Left lung (tissue), 10 donors: Measurements from ENCODE around the gene PFN2. TPM values are rescaled to one million over a fixed set of nuclear protein-coding genes. Genes with fewer than 3 reads are reported as not detected.
"Not testable (repeated sequence)": the region's sequence is repeated elsewhere in the genome, so short reads cannot be mapped to it uniquely, and the experiment has no call there.

Experiments used
- ATAC-seq: fragments of 200-7000 bp; cut with Tn5 transposase; one replicate; pipeline ENCODE4 v1.9.1; 2020; ENCODE audit warnings: moderate library complexity
- DNase-seq, 4 donors: peaks; one replicate each; pipeline ENCODE4 v3.0.0-alpha.2; 2013 to 2020
- H3K27ac ChIP-seq, 2 donors: fragments of 200-600 bp; sonication (generic) in 1 of 2; one replicate each; pipeline versions ENCODE4 v1.5.0 to v1.8.0; 2020 to 2021
- H3K27me3 ChIP-seq, 2 donors: fragments of 200-600 bp; sonication (generic) in 1 of 2; one replicate each; pipeline versions ENCODE4 v1.5.0 to v1.8.0; 2020 to 2021
- H3K36me3 ChIP-seq, 2 donors: fragments of 200-600 bp; sonication (generic) in 1 of 2; one replicate each; pipeline versions ENCODE4 v1.5.0 to v1.8.0; 2020 to 2021
- H3K4me1 ChIP-seq, 2 donors: fragments of 200-600 bp; one replicate each; pipeline ENCODE4 v1.8.0; 2021
- H3K4me3 ChIP-seq, 2 donors: fragments of 200-600 bp; sonication (generic) in 1 of 2; one replicate each; pipeline versions ENCODE4 v1.5.0 to v1.8.0; 2020 to 2021; ENCODE audit warnings: mild to moderate bottlenecking in 1 of 2
- H3K9me3 ChIP-seq, 2 donors: fragments of 200-600 bp; sonication (generic) in 1 of 2; one replicate each; pipeline versions ENCODE4 v1.5.0 to v1.8.0; 2020 to 2021
- intact Hi-C, 2 donors: fragments of 100-400 bp; cut with DNase I; formaldehyde crosslinking; loops; one replicate each; pipeline versions ENCODE4 v1.11.2 to v1.14.2; 2022
- polyA plus RNA-seq, 6 donors: library from polyadenylated mRNA; unstranded; fragments of 120-200 nt; gene quantifications; one replicate each; pipeline ENCODE4 v1.2.1, GENCODE V29; 2013; ENCODE audit not compliant: insufficient read length in 6 of 6
- total RNA-seq, 2 donors: library from RNA; stranded (reverse); fragmentation: NEBNext Ultra II Directional; extraction: Animal tissue kit (Norgen Biotek cat#: 25700); gene quantifications; one replicate each; pipeline ENCODE4 v1.2.1, GENCODE V29; 2021
- TF ChIP-seq, protein P1 (sequence below), 2 donors: fragments of 200-600 bp; sonication (generic) in 1 of 2; IDR thresholded peaks; one replicate each; pipeline versions ENCODE4 v1.5.0 to v1.8.0; 2021; ENCODE audit warnings: antibody characterized with exemption in 2 of 2
- donor health status: DM: no; HTN: yes; CAD: no.
- donor health status: DM: no; HTN: no; CAD: no.

PFN2 gene
- total and polyA plus RNA-seq, 8 donors, result 47.5 to 286 (median 255) TPM

DNA sequence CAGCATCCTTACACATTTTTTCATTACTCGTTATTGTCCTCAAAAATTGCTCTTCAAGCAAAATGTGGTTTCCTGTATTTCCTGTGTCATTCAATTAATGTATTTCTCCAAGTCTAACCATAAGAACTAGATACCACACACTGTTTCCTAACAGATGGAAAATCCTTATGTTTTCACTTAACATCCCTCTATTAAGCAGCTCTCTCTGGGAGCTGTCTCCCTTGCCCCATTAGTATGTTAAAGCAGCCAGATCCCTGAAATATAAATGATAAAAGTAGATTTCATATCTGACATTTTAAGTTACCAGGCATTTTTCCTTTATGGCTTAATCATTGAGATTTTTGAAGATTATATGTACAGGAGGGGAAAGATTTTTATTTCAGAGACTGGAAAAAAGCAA, 15.9 kb downstream of the PFN2 start:
- no peak for ATAC-seq
- Histone ChIP-seq H3K4me3 (no peak overlapping the region), H3K27me3 (no peaks in the 10 kb centered on the region), H3K36me3 (peaks cover 0 to 7% of the 10 kb centered on the region in 2 donors), H3K9me3 (no peaks in the 10 kb centered on the region), H3K4me1 (peaks cover 0 to 14% of the 10 kb centered on the region in 2 donors), H3K27ac (no peak overlapping the region)
- TF ChIP-seq, protein P1, sequence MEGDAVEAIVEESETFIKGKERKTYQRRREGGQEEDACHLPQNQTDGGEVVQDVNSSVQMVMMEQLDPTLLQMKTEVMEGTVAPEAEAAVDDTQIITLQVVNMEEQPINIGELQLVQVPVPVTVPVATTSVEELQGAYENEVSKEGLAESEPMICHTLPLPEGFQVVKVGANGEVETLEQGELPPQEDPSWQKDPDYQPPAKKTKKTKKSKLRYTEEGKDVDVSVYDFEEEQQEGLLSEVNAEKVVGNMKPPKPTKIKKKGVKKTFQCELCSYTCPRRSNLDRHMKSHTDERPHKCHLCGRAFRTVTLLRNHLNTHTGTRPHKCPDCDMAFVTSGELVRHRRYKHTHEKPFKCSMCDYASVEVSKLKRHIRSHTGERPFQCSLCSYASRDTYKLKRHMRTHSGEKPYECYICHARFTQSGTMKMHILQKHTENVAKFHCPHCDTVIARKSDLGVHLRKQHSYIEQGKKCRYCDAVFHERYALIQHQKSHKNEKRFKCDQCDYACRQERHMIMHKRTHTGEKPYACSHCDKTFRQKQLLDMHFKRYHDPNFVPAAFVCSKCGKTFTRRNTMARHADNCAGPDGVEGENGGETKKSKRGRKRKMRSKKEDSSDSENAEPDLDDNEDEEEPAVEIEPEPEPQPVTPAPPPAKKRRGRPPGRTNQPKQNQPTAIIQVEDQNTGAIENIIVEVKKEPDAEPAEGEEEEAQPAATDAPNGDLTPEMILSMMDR (IDR thresholded peaks at IDR 0.05), result no peak
- intact Hi-C loops, result no loop called here
- no peak for DNase-seq

DNA sequence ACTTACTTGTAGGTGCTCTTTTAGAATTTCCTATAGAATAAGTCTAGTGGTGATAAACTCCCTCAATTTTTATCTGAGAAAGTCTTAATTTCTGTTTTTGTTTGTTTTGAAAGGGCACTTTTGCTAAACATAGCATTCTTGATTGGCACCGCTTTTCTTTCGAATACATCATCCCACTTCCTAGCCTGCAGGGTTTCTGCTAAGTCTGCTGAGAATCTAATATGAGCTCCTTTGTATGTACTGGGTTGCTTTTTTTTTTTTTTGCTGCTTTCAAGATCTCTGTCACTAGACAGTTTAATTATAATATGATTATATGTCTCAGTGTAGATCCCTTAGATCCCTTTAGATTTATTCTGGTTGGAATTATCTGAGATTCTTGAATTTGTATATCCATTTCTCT, 21.5 kb downstream of the PFN2 start:
- TF ChIP-seq, protein P1 (IDR thresholded peaks at IDR 0.05), result no peak
- Histone ChIP-seq H3K4me3 (no peak overlapping the region), H3K9me3 (peaks cover 0 to 5% of the 10 kb centered on the region in 2 donors), H3K27me3 (no peaks in the 10 kb centered on the region), H3K36me3 (peaks cover 0 to 16% of the 10 kb centered on the region in 2 donors), H3K27ac (no peak overlapping the region), H3K4me1 (peaks cover 0 to 7% of the 10 kb centered on the region in 2 donors)
- no peak for ATAC-seq
- no peak for DNase-seq
- intact Hi-C loops, result no loop called here

DNA sequence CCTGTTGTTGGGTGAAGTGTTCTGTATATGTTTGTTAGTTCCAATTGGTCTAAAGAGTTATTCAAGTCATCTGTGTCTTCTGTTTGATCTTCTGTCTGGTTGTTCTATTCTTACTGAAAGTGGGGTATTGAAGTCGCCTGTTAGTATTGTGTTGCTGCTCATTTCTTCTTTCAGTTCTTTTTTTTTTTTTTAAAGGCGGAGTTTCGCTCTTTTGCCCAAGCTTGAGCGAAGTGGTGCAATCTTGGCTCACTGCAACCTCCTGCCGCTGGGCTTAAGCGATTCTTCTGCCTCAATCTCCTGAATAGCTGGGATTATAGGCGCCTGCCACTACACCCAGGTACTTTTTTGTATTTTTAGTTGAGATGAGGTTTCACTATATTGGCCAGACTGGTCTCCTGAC, 23.5 kb downstream of the PFN2 start:
- no peak for DNase-seq
- H3K27ac ChIP-seq, result no peak overlapping the region
- peaks cover 0 to 1% of the 10 kb centered on the region in 2 donors for H3K4me1 ChIP-seq
- no peak overlapping the region for H3K4me3 ChIP-seq
- TF ChIP-seq, protein P1 (IDR thresholded peaks at IDR 0.05), result no peak
- peaks cover 0 to 21% of the 10 kb centered on the region in 2 donors for H3K36me3 ChIP-seq
- intact Hi-C loops, result no loop called here
- peaks cover 0 to 5% of the 10 kb centered on the region in 2 donors for H3K9me3 ChIP-seq
- no peaks in the 10 kb centered on the region for H3K27me3 ChIP-seq
- ATAC-seq, result no peak

DNA sequence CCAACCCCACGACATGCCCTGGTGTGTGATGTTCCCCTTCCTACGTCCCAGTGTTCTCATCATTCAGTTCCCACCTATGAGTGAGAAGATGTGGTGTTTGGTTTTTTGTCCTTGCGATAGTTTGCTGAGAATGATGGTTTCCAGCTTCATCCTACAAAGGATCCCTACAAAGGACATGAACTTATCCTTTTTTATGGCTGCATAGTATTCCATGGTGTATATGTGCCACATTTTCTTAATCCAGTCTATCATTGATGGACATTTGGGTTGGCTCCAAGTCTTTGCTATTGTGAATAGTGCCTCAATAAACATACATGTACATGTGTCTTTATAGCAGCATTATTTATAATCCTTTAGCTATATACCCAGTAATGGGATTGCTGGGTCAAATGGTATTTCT, 26.7 kb downstream of the PFN2 start:
- H3K4me1 ChIP-seq, H3K27ac ChIP-seq, H3K4me3 ChIP-seq, H3K9me3 ChIP-seq, H3K27me3 ChIP-seq, DNase-seq, ATAC-seq, intact Hi-C loops: not testable (repeated sequence)
- peaks cover 0 to 14% of the 10 kb centered on the region in 2 donors for H3K36me3 ChIP-seq

DNA sequence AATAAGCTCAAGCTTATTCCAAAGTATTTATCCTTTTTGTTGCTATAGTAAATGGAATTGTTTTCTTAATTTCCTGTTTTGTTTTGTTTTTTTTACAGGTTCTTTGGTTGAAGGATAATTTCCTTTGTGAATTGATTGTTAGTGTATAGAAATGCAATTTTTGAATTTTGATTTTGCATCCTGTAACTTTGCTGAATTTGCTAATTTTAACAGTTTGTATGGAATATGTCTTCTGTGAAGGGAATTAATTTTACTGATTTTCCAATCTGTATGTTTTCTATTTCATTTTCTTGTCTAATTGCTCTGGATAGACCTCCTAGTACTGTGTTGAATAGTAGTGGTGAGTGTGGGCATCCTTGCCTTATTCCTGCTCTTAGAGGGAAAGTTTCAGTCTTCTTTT, 28.3 kb downstream of the PFN2 start:
- TF ChIP-seq, protein P1 (IDR thresholded peaks at IDR 0.05), result no peak
- H3K27me3 ChIP-seq, result no peaks in the 10 kb centered on the region
- H3K36me3 ChIP-seq, result peaks cover 0 to 10% of the 10 kb centered on the region in 2 donors
- no peak overlapping the region for H3K27ac ChIP-seq
- H3K9me3 ChIP-seq, result peaks cover 0 to 5% of the 10 kb centered on the region in 2 donors
- intact Hi-C loops, result no loop called here
- DNase-seq, result no peak
- no peaks in the 10 kb centered on the region for H3K4me1 ChIP-seq
- ATAC-seq, result no peak
- H3K4me3 ChIP-seq, result no peak overlapping the region

DNA sequence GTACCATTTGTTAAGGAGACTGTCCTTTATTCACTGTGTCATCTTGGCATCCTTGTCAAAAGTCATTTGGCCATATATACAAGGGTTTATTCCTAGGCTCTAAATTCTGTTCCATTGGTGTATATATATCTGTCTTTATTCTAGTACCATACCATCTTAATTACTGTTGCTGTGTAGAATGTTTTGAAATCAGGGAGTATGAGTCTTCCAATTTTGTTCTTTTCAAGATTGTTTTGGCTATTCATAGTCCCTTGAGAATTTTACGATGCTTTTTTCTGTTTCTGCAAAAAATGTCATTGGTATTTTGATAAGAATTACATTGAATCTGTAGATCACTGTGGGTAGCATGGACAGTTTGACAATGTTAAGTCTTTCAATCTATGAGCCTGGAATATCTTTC, 28.7 kb downstream of the PFN2 start:
- Histone ChIP-seq H3K9me3 (peaks cover 0 to 5% of the 10 kb centered on the region in 2 donors), H3K36me3 (peaks cover 0 to 6% of the 10 kb centered on the region in 2 donors), H3K27ac (no peak overlapping the region), H3K4me3 (no peak overlapping the region), H3K27me3 (no peaks in the 10 kb centered on the region), H3K4me1 (no peaks in the 10 kb centered on the region)
- DNase-seq (no peak), ATAC-seq (no peak)
- TF ChIP-seq, protein P1 (IDR thresholded peaks at IDR 0.05), result no peak
- intact Hi-C loops, result no loop called here
